HG03442 (cell line): ENCODE measurements around the gene NAT16.
"Not testable (repeated sequence)": the region's sequence is repeated elsewhere in the genome, so short reads cannot be mapped to it uniquely, and the experiment has no call there.

Source experiments
- ATAC-seq: cut with Tn5 transposase; IDR thresholded peaks from one replicate; pipeline ENCODE4 v1.9.1; 2021; ENCODE audit warnings: mild to moderate bottlenecking, moderate library complexity; ENCODE audit not compliant: unreplicated experiment

The NAT16 gene

DNA sequence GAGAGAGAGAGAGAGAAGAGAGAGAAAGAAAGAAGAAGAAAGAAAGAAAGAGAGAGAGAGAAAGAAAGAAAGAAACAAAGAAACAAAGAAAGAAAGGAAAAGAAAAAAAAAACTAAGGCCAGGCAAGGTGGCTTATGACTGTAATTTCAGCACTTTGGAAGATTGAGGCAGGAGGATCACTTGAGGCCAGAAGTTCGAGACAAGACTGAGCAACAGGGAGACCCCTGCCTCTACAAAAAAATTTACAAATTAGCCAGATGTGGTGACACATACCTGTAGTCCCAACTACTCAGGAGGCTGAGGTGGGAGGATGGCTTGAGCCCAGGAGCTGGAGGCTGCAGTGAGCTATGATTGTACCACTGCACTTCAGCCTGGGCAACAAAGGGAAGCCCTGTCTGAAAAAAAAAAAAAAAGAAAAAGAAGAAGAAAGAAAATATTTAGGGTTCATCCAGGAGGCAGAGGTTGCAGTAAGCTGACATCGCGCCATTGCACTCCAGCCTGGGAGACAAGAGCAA, 50.4 kb downstream of the NAT16 start:
- ATAC-seq, result no peak

DNA sequence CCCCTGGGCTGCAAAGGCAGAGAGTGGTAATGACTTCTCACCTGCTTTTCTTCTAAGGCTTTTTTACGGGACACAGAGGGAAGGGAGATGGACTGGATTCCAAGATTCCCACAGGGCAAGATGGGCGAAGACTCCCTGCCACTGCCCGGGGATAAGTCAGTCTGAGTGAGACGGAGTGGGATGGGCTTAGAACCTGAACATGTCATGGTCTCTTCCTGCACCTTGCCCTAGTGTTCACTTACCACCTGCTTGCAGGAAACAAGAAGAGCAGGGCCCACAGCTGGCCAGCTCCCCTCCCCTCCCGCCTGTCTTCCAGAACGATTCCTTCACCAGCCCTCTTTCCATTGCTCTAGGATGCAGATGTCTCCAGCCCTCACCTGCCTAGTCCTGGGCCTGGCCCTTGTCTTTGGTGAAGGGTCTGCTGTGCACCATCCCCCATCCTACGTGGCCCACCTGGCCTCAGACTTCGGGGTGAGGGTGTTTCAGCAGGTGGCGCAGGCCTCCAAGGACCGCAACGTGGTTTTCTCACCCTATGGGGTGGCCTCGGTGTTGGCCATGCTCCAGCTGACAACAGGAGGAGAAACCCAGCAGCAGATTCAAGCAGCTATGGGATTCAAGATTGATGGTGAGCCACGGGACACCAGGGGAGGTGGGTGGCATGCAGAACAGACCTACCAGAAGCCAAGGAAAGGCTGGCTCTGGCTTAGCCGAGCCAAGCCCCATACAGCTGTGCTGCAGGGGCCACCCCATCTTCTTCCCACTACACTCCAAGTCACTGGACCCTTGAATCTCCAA, 51.9 kb downstream of the NAT16 start:
- no peak for ATAC-seq

DNA sequence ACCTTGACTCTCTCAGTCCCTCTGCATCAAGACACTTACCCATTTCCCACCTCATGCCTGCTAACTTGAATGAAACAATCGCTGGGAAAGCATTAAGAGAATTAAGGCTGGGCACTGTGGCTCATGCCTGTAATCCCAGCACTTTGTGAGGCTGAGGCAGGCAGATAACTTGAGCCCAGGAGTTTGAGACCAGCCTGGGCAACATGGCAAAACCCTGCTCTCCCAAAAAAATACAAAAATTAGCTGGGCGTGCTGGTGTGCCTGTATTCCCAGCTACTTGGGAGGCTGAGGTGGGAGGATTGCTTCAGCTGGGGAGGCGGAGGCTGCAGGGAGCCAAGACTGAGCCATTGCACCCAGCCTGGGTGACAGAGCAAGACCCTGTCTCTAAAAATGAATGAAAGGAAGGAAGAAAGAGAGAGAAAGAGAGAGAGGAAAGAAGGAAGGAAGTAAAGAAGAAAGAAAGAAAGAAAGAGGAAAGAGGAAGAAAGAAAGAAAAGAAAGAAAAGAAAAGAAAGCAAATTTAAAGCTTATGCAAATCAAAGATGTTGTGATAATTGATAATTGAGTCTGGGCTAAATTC, 52.5 kb downstream of the NAT16 start:
- ATAC-seq, result no peak

DNA sequence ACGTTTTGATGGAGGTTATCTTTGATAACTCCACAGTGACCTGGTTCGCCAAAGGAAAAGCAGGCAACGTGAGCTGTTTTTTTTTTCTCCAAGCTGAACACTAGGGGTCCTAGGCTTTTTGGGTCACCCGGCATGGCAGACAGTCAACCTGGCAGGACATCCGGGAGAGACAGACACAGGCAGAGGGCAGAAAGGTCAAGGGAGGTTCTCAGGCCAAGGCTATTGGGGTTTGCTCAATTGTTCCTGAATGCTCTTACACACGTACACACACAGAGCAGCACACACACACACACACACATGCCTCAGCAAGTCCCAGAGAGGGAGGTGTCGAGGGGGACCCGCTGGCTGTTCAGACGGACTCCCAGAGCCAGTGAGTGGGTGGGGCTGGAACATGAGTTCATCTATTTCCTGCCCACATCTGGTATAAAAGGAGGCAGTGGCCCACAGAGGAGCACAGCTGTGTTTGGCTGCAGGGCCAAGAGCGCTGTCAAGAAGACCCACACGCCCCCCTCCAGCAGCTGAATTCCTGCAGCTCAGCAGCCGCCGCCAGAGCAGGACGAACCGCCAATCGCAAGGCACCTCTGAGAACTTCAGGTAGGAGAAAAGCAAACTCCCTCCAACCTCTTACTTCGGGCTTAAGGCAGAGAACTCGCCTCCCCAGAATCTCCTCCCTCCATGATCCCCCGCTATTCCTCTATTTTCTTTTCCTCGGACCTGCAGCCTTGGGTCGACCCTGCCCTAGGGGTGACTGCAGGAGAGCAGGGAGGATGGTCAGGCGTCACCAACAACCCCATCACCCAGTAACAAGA, 53.2 kb downstream of the NAT16 start, which contains the start of gene SERPINE1:
SERPINE1 (plus strand) TSS at position 454 of the 809 bp plus-strand sequence. CDS start 1,290 bp downstream, outside the sequence.
- peak; percentile 56 for ATAC-seq

DNA sequence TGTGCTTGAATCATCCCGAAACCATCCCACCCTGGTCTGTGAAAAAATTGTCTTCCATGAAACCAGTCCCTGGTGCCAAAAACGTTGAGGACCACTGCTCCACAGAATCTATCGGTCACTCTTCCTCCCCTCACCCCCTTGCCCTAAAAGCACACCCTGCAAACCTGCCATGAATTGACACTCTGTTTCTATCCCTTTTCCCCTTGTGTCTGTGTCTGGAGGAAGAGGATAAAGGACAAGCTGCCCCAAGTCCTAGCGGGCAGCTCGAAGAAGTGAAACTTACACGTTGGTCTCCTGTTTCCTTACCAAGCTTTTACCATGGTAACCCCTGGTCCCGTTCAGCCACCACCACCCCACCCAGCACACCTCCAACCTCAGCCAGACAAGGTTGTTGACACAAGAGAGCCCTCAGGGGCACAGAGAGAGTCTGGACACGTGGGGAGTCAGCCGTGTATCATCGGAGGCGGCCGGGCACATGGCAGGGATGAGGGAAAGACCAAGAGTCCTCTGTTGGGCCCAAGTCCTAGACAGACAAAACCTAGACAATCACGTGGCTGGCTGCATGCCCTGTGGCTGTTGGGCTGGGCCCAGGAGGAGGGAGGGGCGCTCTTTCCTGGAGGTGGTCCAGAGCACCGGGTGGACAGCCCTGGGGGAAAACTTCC, 54.0 kb downstream of the NAT16 start:
- peak; percentile 48 for ATAC-seq

DNA sequence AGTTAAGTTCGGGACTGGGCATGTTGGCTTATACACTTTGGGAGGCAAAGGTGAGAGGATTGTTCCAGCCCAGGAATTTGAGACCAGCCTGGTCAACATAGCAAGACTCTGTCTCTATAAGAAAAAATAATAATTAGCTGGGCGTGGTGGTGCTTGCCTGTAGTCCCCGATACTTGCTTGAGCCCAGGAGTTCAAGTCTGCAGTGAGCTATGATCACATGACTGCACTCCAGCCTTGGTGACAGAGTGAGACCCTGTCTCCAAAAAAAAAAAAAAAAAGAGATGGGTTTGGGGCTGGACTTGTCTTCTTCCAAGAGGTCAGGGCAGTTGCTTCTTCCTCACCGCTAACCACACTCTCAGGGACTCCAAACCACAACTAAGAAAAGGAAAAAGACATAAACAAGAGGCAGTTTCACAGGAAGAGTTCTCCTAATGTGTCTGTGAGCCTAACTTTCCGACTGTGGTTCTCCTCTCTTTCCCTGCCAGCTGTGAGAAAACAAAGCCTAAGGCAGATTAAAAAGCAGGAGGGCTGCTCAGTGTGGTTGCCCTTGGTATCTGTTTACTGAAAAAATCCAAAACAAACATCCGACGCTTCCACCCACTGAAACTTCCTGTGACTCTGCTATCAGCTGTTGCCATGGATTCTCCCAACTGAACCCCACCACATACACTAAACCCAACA, 55.6 kb downstream of the NAT16 start:
- ATAC-seq, result no peak

DNA sequence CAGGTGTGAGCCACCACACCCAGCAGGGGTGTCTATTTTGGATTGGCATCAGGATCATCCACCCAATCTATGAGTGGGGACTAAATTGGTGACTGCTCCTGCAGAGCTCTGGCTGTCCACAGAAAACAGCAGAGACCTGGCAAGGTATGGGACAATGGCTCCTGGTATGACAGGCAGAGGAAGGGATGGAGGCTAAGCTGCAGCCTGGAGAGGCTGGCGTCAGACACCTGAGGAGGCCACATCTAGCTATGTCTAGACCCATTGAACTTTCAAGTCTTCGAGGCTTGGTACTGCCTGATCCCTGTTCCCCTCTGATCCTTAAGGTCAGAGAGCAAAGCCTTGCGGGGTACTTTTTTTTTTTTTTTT, 56.4 kb downstream of the NAT16 start:
- no peak for ATAC-seq

DNA sequence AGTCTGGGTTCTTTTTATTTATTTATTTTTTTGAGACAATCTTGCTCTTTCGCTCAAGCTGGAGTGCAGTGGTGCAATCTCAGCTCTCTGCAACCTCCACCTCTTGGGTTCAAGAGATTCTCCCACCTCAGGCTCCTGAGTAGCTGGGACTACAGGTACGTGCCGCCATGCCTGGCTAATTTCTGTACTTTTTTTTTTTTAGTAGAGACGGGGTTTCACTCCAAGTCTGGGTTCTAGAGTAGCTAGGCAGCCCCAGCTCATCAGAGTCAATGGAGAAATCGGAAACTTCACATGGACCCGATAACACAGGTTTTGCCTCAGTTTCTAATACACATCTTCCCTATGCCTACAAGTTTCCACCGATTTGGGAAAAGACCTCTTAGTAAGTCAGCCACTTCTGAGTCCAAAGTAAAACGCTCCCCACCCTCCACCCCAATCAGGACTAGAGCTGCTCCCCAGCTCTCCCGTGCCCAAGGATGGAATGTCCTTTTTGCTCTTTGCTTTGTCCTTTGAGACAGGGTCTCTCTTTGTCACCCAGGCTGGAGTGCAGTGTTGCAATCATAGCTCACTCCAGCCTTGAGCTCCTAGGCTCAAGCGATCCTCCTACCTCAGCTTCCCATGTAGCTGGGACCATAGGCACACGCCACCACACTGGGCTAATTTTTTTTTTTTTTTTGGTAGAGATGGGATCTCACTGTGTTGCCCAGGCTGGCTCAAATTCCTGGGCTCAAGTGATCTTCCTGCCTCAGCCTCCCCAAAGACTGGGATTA, 57.0 kb downstream of the NAT16 start:
- no peak for ATAC-seq

DNA sequence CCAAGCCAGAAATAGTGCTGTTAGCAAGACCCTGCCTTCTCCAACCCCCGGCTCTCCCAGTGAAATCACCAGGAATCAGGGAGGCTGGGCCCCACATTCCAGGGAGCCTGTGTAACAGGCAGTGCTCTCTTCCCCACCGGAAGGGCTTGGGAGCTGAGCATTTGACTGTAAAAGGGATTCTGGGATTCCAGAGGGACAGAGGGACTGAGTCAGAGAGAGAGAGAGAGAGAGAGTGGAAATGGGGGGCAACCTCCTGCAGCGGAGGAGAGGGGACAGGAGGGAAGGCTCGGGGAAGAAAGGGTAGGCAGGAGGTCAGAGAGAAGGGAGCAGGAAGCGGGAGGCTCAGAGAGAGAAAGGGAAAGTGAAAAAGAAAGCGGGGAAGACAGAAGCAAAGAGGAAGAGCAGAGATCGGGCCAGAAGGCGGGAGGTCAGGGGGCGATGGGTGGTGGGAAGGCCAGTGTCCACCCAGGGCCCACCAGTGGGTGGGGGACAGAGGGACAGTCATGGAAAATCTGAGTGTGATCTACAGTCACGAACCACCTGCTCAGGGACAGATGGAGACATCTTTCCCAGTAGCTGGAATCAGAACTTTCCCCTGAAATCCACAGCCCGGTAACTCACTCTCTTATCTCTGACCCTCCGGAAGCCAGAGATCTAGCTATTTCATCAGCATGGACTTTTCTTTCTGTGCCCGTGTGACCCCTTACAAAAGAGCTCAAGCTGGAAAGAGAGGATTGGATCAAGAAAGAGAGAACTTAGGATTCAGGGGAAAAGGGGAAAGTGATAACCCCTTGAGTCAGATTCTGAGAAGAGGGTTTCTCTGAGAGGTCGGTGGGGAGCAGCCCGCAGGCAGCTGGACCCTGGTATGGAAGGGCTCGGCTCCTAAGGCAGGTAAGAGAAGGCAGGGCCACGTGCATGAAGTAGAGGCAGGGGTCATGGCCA, 57.8 kb downstream of the NAT16 start:
- no peak for ATAC-seq

DNA sequence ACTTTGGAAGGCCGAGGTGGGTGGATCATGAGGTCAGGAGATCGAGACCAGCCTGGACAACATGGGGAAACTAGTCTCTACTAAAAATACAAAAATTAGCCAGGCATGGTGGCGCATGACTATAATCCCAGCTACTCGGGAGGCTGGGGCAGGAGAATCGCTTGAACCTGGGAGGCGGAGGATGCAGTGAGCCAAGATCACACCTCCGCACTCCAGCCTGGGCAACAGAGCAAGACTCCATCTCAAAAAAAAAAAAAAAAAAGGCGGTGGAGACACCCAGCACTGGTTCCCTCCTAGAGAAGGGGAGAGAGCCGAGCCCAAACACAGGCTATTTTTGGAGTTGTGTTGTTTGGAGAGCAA, 58.5 kb downstream of the NAT16 start:
- ATAC-seq, result not testable (repeated sequence)
